Panc1 (cell line): ENCODE measurements around the gene CHMP1B. TPM values are rescaled to one million over a fixed set of nuclear protein-coding genes. Genes with fewer than 3 reads are reported as not detected.

ENCODE experiments used
- ATAC-seq: fragments of 200-7000 bp; cut with Tn5 transposase; 2 replicates; pipeline ENCODE4 v1.9.1; 2020; ENCODE audit warnings: mild to moderate bottlenecking, moderate library complexity
- BruUV-seq: library from RNA; stranded (reverse); fragments of 400-500 nt; replicated peaks from 2 replicates; lab custom pipeline; 2021; lab: Mats Ljungman, UMichigan
- CTCF ChIA-PET: fragments of 300-600 bp; sonication (Branson Sonifier 250); formaldehyde crosslinking; loops from one replicate; lab custom pipeline; 2022; ENCODE audit warnings: antibody characterized with exemption; lab: Charles Lee
- POLR2A ChIA-PET: fragments of 300-600 bp; sonication (Branson Sonifier 250); formaldehyde crosslinking; loops from one replicate; lab custom pipeline; 2022; ENCODE audit warnings: antibody characterized with exemption; lab: Charles Lee
- DNase-seq: peaks from one replicate; pipeline ENCODE4 v3.0.0-alpha.2; 2010; ENCODE audit warnings: low read depth, low spot score
- H3K27ac ChIP-seq: 2 replicates; pipeline ENCODE4 v1.5.1; 2011; ENCODE audit warnings: mild to moderate bottlenecking, low read length, inconsistent platforms
- H3K27me3 ChIP-seq: fragments of 200-500 bp; sonication (Bioruptor generic); 2 replicates; pipeline ENCODE4 v1.6.0; 2014; ENCODE audit warnings: low read length, inconsistent platforms; ENCODE audit not compliant: control insufficient read depth, insufficient read depth
- H3K36me3 ChIP-seq: fragments of 200-500 bp; sonication (Bioruptor generic); 2 replicates; pipeline ENCODE4 v1.5.1; 2014; ENCODE audit warnings: inconsistent platforms, mild to moderate bottlenecking, low read length, moderate library complexity; ENCODE audit not compliant: control insufficient read depth, insufficient read depth
- H3K4me1 ChIP-seq: 2 replicates; pipeline ENCODE4 v1.5.1; 2011; ENCODE audit warnings: inconsistent platforms, mild to moderate bottlenecking, low read length, moderate library complexity; ENCODE audit not compliant: control insufficient read depth, insufficient read depth
- H3K4me3 ChIP-seq, 2 experiments: 2 replicates each; pipeline ENCODE4 v1.5.1; 2011 to 2012; ENCODE audit warnings: low read depth in 2 of 2, low read length in 2 of 2, mild to moderate bottlenecking in 2 of 2, inconsistent platforms in 1 of 2, moderate library complexity in 1 of 2
- H3K9me3 ChIP-seq: fragments of 200-500 bp; sonication (Bioruptor generic); 2 replicates; pipeline ENCODE4 v1.5.1; 2014; ENCODE audit warnings: low read depth, mild to moderate bottlenecking, inconsistent platforms, low read length, moderate library complexity; ENCODE audit not compliant: control insufficient read depth, insufficient read depth
- POLR2AphosphoS5 ChIP-seq: IDR thresholded peaks from 2 replicates; pipeline ENCODE4 v1.6.1; 2012; ENCODE audit warnings: mild to moderate bottlenecking, low read depth, low read length, moderate library complexity
- SIN3A ChIP-seq: IDR thresholded peaks from 2 replicates; pipeline ENCODE4 v1.6.1; 2012; ENCODE audit warnings: low read depth, mild to moderate bottlenecking, low read length, moderate library complexity, borderline replicate concordance; ENCODE audit not compliant: insufficient read depth
- TCF7L2 ChIP-seq: IDR thresholded peaks from 2 replicates; pipeline ENCODE4 v1.6.1; 2011; ENCODE audit warnings: mild to moderate bottlenecking, low read depth, low read length, inconsistent platforms
- in situ Hi-C: cut with HindIII; loops from 2 replicates; pipeline ENCODE4 v1.10.0; 2016; ENCODE audit warnings: low sequenced_read_pairs, low pct_unique_long_range_greater_than_20kb
- intact Hi-C: fragments of 100-400 bp; cut with micrococcal nuclease; formaldehyde crosslinking; loops from one replicate; pipeline ENCODE4 v1.10.0; 2022; ENCODE audit not compliant: unreplicated experiment
- total RNA-seq: library from RNA; stranded (reverse); gene quantifications from one replicate; pipeline ENCODE4 v1.2.1, GENCODE V29; 2021; ENCODE audit not compliant: unreplicated experiment
- TF ChIP-seq, protein P1 (sequence below), 2 experiments: IDR thresholded peaks; 2 replicates each; pipeline ENCODE4 v1.6.1; 2011 to 2012; ENCODE audit warnings: low read depth in 2 of 2, control low read depth in 1 of 2, low read length in 1 of 2, mild to moderate bottlenecking in 1 of 2, moderate library complexity in 1 of 2; ENCODE audit not compliant: insufficient read depth in 1 of 2
- TF ChIP-seq, protein P2 (sequence below): fragments of 450-650 bp; IDR thresholded peaks from 2 replicates; pipeline ENCODE4 v1.5.1; 2017; ENCODE audit warnings: mild to moderate bottlenecking

Gene CHMP1B
- total RNA-seq, 1 experiment from 2014 or later, result 17.1 TPM

DNA sequence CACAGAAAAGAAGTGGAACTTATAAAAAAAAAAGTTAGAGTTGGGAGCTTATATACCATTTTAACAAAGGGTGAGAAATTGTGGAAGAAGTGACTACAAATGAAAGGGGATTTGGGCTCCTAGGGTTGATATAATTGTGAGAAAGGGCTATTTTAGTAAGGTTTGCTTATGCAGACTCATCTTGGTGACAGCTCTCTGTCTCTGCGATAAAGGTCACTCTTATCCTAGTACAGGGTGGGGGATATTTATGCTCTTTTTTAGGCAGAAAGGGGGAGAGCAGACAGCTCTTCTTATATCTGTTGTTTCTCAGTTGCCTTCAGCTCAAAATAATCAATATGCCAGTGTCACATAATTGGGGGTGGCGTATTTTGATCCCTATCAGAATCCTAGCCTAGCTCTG, 31.3 kb upstream of the CHMP1B start:
- BruUV-seq, result no TSS peak
- ChIA-PET POLR2A (no interaction called here), CTCF (no interaction called here)
- Histone ChIP-seq H3K27ac (no peak overlapping the region), H3K36me3 (no peaks in the 10 kb centered on the region), H3K9me3 (no peaks in the 10 kb centered on the region), H3K4me3 (no peak overlapping the region), H3K4me1 (no peaks in the 10 kb centered on the region), H3K27me3 (no peaks in the 10 kb centered on the region)
- TF ChIP-seq TCF7L2 (no peak), SIN3A (no peak), POLR2AphosphoS5 (no peak)
- TF ChIP-seq, protein P1, sequence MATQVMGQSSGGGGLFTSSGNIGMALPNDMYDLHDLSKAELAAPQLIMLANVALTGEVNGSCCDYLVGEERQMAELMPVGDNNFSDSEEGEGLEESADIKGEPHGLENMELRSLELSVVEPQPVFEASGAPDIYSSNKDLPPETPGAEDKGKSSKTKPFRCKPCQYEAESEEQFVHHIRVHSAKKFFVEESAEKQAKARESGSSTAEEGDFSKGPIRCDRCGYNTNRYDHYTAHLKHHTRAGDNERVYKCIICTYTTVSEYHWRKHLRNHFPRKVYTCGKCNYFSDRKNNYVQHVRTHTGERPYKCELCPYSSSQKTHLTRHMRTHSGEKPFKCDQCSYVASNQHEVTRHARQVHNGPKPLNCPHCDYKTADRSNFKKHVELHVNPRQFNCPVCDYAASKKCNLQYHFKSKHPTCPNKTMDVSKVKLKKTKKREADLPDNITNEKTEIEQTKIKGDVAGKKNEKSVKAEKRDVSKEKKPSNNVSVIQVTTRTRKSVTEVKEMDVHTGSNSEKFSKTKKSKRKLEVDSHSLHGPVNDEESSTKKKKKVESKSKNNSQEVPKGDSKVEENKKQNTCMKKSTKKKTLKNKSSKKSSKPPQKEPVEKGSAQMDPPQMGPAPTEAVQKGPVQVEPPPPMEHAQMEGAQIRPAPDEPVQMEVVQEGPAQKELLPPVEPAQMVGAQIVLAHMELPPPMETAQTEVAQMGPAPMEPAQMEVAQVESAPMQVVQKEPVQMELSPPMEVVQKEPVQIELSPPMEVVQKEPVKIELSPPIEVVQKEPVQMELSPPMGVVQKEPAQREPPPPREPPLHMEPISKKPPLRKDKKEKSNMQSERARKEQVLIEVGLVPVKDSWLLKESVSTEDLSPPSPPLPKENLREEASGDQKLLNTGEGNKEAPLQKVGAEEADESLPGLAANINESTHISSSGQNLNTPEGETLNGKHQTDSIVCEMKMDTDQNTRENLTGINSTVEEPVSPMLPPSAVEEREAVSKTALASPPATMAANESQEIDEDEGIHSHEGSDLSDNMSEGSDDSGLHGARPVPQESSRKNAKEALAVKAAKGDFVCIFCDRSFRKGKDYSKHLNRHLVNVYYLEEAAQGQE (IDR thresholded peaks at IDR 0.05; ENCODE audit: insufficient read depth in 1 of 2, low read depth in 2 of 2, low read length in 1 of 2), result no peak
- TF ChIP-seq, protein P2, sequence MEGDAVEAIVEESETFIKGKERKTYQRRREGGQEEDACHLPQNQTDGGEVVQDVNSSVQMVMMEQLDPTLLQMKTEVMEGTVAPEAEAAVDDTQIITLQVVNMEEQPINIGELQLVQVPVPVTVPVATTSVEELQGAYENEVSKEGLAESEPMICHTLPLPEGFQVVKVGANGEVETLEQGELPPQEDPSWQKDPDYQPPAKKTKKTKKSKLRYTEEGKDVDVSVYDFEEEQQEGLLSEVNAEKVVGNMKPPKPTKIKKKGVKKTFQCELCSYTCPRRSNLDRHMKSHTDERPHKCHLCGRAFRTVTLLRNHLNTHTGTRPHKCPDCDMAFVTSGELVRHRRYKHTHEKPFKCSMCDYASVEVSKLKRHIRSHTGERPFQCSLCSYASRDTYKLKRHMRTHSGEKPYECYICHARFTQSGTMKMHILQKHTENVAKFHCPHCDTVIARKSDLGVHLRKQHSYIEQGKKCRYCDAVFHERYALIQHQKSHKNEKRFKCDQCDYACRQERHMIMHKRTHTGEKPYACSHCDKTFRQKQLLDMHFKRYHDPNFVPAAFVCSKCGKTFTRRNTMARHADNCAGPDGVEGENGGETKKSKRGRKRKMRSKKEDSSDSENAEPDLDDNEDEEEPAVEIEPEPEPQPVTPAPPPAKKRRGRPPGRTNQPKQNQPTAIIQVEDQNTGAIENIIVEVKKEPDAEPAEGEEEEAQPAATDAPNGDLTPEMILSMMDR, result no peak
- ATAC-seq (no peak), DNase-seq (no peak)
- intact Hi-C loops, result no loop called here
- in situ Hi-C loops, result no loop called here

DNA sequence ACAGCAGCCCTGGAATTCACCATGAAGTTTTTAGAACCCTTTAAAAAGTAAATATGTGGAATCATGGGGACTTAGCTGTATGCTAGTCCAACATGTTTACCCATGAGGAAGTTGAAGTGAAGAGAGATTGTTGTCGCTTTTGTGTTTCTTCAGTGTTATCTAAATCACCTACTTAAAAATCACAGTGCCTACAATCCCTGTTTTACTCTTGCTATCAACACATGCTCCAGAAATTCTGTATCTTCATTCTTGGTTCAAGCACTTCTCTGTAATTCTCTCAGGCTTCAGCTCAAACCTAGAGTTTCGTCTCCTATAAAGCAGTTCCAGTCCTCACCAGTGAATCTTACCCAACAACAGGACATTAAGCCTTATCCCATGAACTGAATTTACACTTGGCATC, 30.5 kb upstream of the CHMP1B start:
- no peaks in the 10 kb centered on the region for H3K27me3 ChIP-seq
- H3K27ac ChIP-seq, result no peak overlapping the region
- in situ Hi-C loops, result no loop called here
- DNase-seq (no peak), ATAC-seq (no peak)
- POLR2A ChIA-PET, result interaction anchor here (0.6 to 0.7 kb wide), 2 partner anchors 9 to 76 kb away, joined by 3 to 17 read pairs; no protein-coding TSS in a partner anchor
- no peak overlapping the region for H3K4me3 ChIP-seq
- CTCF ChIA-PET, result no interaction called here
- no peaks in the 10 kb centered on the region for H3K9me3 ChIP-seq
- no peak for TF ChIP-seq SIN3A
- no peak for TF ChIP-seq POLR2AphosphoS5
- intact Hi-C loops, result no loop called here
- H3K36me3 ChIP-seq, result no peaks in the 10 kb centered on the region
- H3K4me1 ChIP-seq, result no peaks in the 10 kb centered on the region
- BruUV-seq, result no TSS peak

DNA sequence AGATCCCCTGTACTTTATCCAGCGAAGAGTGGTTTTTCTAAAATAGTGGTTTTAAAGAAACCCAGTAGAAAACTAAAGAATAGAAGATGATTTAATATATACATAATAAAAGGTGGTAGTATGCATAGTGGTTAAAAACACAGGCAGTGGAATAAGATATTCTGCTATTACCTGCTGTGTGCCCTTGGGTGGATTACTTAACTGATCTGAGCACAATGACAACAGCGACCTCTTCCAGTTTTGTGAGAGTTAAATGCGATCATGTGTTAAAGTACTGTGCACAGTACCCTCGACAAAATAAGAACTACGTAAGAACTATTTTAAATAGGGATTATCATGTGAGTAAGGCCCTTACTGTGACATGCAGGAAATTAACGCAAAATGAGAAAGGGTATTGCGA, 30.0 kb upstream of the CHMP1B start:
- no peaks in the 10 kb centered on the region for H3K27me3 ChIP-seq
- ATAC-seq (no peak), DNase-seq (no peak)
- CTCF ChIA-PET, result no interaction called here
- H3K4me1 ChIP-seq, result no peaks in the 10 kb centered on the region
- in situ Hi-C loops (no loop called here), intact Hi-C loops (no loop called here)
- no peak overlapping the region for H3K4me3 ChIP-seq
- H3K27ac ChIP-seq, result no peak overlapping the region
- H3K36me3 ChIP-seq, result no peaks in the 10 kb centered on the region
- no peaks in the 10 kb centered on the region for H3K9me3 ChIP-seq
- no TSS peak for BruUV-seq
- TF ChIP-seq, protein P2, result no peak
- TF ChIP-seq, protein P1 (IDR thresholded peaks at IDR 0.05; ENCODE audit: insufficient read depth in 1 of 2, low read depth in 2 of 2, low read length in 1 of 2), result no peak
- no peak for TF ChIP-seq SIN3A
- no peak for TF ChIP-seq TCF7L2
- no peak for TF ChIP-seq POLR2AphosphoS5
- POLR2A ChIA-PET, result interaction anchor here (0.6 to 0.7 kb wide), 2 partner anchors 9 to 76 kb away, joined by 3 to 17 read pairs; no protein-coding TSS in a partner anchor
